Left cardiac atrium (tissue), 4 donors: ENCODE data around the gene ZNF598. TPM values are rescaled to one million over a fixed set of nuclear protein-coding genes. Genes with fewer than 3 reads are reported as not detected.
A peak's percentile ranks its signal among the peaks of the same experiment; 100 is the strongest.

ENCODE experiments used
- ATAC-seq, 2 donors: fragments of 200-7000 bp; cut with Tn5 transposase; one replicate each; pipeline ENCODE4 v1.9.1; 2020; ENCODE audit warnings: mild to moderate bottlenecking in 2 of 2, moderate library complexity in 2 of 2
- DNase-seq: peaks from one replicate; pipeline ENCODE4 v3.0.0-alpha.2; 2020
- intact Hi-C, 2 donors: fragments of 100-400 bp; cut with DNase I; formaldehyde crosslinking; loops; one replicate each; pipeline versions ENCODE4 v1.14.1 to v1.15.1; 2022 to 2023
- long read RNA-seq: library from polyadenylated mRNA; unstranded; transcript quantifications from one replicate; pipeline ENCODE4 v2.0.0, GENCODE V29; 2021
- total RNA-seq, 2 donors: library from RNA; stranded (reverse); fragmentation: NEBNext Ultra II Directional; extraction: Animal tissue kit (Norgen Biotek cat#: 25700); gene quantifications; one replicate each; pipeline ENCODE4 v1.2.1, GENCODE V29; 2021
- donor health status: DM: no; HTN: yes; CAD: no.
- donor health status: DM: no; HTN: yes; CAD: no; lungs with severe emphysema.
- donor health status: DM: yes; HTN: yes; CAD: no.
- donor health status: Dilated cardiomyopathy.

The ZNF598 gene
- 10 to 100 TPM; 14.7 to 22.9 TPM for total RNA-seq
- long read RNA-seq, partial matches to known transcripts, result 2 of 3 reads
- long read RNA-seq, other reads (novel, unspliced or antisense), result 0 of 3 reads

DNA sequence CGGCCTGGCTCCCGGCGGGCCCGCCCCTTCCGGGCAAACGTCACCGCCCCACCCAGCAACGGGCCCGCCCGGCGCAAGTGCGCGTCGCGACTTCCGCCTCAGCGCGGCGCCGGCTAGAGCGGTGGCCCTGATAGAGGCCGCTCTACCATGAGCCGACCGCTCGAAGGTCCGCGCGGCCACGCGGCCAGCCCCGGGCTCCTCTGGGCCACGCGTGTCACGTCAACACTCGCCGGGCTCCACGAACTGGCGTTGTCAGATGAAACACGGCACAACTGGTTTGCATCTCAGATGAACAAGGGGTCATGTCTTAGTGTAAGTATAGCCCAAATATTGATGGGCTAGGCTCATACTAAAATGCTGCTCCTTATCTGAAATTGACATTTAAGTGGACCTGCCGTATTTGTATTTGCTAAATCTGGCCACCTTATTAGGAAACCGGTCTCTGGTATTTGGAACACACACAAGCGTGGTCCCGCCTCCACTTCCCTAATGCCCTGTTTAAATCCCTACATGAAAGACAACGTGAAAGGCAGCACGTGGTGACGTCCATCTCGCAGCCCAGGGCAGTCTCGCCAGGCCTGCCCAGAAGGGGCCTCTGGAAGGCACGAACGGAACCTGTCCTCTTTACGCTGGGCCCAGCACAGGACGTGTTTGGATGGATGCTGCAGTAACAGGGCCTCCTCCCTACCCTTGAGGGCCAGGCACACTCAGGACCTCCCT is at the start of gene ZNF598:
Gene ZNF598 (minus strand): TSS at position 31 of the 720 bp plus-strand sequence.
- ATAC-seq (peak; percentile 93 to 96), DNase-seq (peak; percentile 90)
- intact Hi-C loops, result no loop called here

DNA sequence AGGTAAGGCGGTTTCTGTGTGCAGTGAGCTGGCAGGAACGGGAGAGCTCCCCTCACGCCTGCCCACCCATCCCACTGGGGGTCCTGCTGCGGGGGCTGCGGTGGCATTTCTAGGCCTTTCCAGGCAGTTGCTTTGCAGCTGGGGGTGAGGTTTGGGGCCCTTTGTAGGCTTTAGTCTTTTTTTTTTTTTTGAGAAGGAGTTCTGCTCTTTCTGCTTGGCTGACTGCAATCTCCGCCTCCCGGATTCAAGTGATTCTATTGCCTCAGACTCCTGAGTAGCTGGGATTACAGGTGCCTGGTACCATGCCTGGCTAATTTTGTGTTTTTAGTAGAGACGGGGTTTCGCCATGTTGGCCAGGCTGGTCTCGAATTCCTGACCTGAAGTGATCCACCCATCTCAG is 49.3 kb upstream of the ZNF598 start:
- ATAC-seq (no peak), DNase-seq (no peak)
- intact Hi-C loops, result loop anchor here in 1 of 2 donors (10.0 kb wide), 1 partner anchor 46 kb away; no protein-coding TSS in a partner anchor

DNA sequence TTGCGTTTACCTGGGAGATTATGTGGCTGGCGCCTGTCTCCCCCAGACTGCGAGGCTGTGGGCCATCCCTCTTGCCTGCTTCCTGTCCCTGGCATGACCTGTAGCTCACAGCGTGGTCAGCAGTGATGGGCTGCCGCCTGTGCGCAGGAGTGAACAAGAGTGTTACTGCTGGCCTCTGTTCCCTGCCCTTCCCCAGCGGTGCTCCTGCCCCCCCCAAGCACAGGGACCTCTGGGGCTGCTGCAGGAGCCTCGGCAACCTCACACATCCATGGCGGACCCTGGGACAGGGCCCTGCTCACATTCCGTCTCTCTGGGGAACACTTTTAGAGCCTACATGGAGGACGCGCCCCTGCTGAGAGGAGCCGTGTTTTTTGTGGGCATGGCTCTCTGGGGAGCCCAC is 48.8 kb upstream of the ZNF598 start:
- DNase-seq, result no peak
- intact Hi-C loops, result loop anchor here in 1 of 2 donors (10.0 kb wide), 1 partner anchor 46 kb away; no protein-coding TSS in a partner anchor
- no peak for ATAC-seq

DNA sequence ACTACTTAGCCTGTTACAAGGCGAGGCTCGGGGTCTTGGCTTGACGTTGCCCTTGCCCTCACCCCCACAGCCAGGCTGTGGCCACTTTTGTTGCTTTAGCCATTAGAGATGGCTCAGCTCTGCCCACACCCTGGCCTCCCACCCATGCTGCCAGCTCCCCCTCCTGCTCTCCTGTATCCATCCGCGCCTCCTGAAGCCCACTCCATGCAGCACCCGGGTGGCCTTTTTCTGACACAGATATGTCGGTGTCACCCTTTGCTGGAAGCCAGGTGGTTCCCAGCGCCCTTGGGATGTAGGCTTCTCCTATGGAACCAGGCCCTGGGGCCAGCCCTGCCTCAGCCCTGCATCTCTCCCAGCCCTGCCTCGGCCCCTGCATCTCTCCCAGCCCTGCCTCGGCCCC is 47.8 kb upstream of the ZNF598 start:
- intact Hi-C loops, result loop anchor here in 1 of 2 donors (10.0 kb wide), 1 partner anchor 47 kb away; no protein-coding TSS in a partner anchor
- no peak for ATAC-seq

GRCh38 chr16:2056681-2057407 is 47.2 kb upstream of the ZNF598 start:
- ATAC-seq (no peak), DNase-seq (no peak)
- intact Hi-C loops, result loop anchor here in 1 of 2 donors (10.0 kb wide), 1 partner anchor 48 kb away; no protein-coding TSS in a partner anchor

More for the DNA sequence above, 47.8 kb upstream of the ZNF598 start:
- DNase-seq, result no peak

GRCh38 chr16:2056077-2056476 is 46.5 kb upstream of the ZNF598 start:
- ATAC-seq (peak in 1 of 2 donors; percentile 37), DNase-seq (no peak)
- intact Hi-C loops, result loop anchor here in 1 of 2 donors (10.0 kb wide), 1 partner anchor 49 kb away; no protein-coding TSS in a partner anchor

GRCh38 chr16:2054543-2055245 is 45.1 kb upstream of the ZNF598 start:
- intact Hi-C loops, result loop anchor here in 1 of 2 donors (10.0 kb wide), 1 partner anchor 50 kb away; no protein-coding TSS in a partner anchor
- no peak for ATAC-seq
- no peak for DNase-seq

DNA sequence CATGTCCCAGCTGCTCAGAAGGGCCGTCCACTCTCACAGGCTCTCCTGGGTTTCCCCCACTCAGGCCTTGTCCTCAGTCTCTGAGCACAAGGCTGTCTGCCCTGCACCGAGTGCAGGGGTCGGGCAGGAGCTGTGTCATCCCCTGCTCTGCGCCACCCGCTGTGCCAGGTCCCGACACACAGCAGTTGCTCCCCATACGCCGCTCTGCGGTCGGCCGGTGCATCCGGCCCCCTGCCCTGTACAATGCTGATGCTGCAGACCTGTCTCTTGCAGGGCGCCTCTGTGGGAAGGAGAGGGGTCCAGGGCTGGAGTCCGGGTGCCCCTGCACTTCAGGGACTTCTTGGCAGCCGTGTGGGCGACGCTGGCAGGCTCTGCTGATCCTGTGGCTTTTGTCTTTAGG is 44.3 kb upstream of the ZNF598 start:
- no peak for ATAC-seq
- intact Hi-C loops, result loop anchor here in 1 of 2 donors (10.0 kb wide), 1 partner anchor 51 kb away; no protein-coding TSS in a partner anchor
- DNase-seq, result no peak

DNA sequence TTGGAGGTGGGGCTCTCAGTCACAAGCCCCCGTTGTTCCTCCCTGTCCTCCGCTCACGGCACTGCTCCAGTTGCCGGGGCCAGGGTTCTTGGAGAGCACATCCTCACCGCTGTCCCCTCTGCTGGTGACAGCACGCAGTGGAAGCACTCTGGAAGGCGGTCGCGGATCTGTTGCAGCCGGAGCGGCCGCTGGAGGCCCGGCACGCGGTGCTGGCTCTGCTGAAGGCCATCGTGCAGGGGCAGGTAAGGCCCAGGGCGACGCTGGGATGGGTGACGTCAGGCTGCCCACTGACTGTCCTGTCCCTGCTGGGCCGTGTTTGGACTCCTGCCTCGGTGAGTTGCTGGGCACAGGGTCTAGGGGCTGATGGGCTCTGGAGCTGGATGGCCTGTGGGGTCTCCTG is 43.6 kb upstream of the ZNF598 start:
- DNase-seq, result no peak
- ATAC-seq, result no peak
- intact Hi-C loops, result loop anchor here in 1 of 2 donors (10.0 kb wide), 1 partner anchor 52 kb away; no protein-coding TSS in a partner anchor

GRCh38 chr16:2048116-2048543 is 38.5 kb upstream of the ZNF598 start:
- ATAC-seq, result peak in 1 of 2 donors; percentile 4
- no peak for DNase-seq
- intact Hi-C loops, result no loop called here

GRCh38 chr16:2047330-2048115 is 37.9 kb upstream of the ZNF598 start, which contains the start of the genes NTHL1 and TSC2:
NTHL1 (minus strand) TSS chr16:2047834; CDS start chr16:2047823, 11 bp downstream.
TSC2 (plus strand) TSS chr16:2047985; CDS start chr16:2048616, 631 bp downstream.
- intact Hi-C loops, result no loop called here

GRCh38 chr16:2046893-2047329 is 37.3 kb upstream of the ZNF598 start:
- intact Hi-C loops, result no loop called here
- DNase-seq (no peak), ATAC-seq (no peak)

More at GRCh38 chr16:2047330-2048115, 37.9 kb upstream of the ZNF598 start, which contains the start of the genes NTHL1 and TSC2:
- DNase-seq (peak; percentile 98), ATAC-seq (peak; percentile 95 to 97)

- DNase-seq (peak; percentile 20), ATAC-seq (no peak)
- intact Hi-C loops, result no loop called here
Measured at GRCh38 chr16:2045965-2046892, 36.6 kb upstream of the ZNF598 start.

- no peak for ATAC-seq
- peak; percentile 45 for DNase-seq
- intact Hi-C loops, result no loop called here
Measured at GRCh38 chr16:2044541-2044940, 34.9 kb upstream of the ZNF598 start.

GRCh38 chr16:2043667-2044451 is 34.2 kb upstream of the ZNF598 start:
- ATAC-seq, result peak in 1 of 2 donors; percentile 3
- peak; percentile 77 for DNase-seq
- intact Hi-C loops, result no loop called here
